GM12878 (cell line): ENCODE measurements around the gene AP1M2. TPM values are rescaled to one million over a fixed set of nuclear protein-coding genes. Genes with fewer than 3 reads are reported as not detected.
A peak's percentile ranks its signal among the peaks of the same experiment; 100 is the strongest.

Experiments used
- ATAC-seq: fragments of 200-7000 bp; cut with Tn5 transposase; 3 replicates; pipeline ENCODE4 v1.9.1; 2020; ENCODE audit warnings: mild to moderate bottlenecking, moderate library complexity
- BruUV-seq: library from RNA; stranded (reverse); fragments of 400-500 nt; replicated peaks from 2 replicates; lab custom pipeline; 2021; lab: Mats Ljungman, UMichigan
- CTCF ChIA-PET: fragments of 300-600 bp; sonication (Branson Sonifier 250); formaldehyde crosslinking; extraction: SDS; loops from one replicate; lab custom pipeline; 2021; ENCODE audit warnings: inconsistent platforms; lab: Yijun Ruan, JAX
- POLR2A ChIA-PET: fragments of 350-600 bp; formaldehyde crosslinking; extraction: SDS; loops from one replicate; lab custom pipeline; 2021; ENCODE audit warnings: inconsistent platforms; lab: Charles Lee
- RAD21 ChIA-PET: fragments of 300-600 bp; sonication (Branson Sonifier 250); formaldehyde crosslinking; loops from one replicate; lab custom pipeline; 2023; ENCODE audit warnings: antibody characterized with exemption; ENCODE audit not compliant: unreplicated experiment; lab: Charles Lee
- SMC1A ChIA-PET: fragments of 300-600 bp; sonication (Branson Sonifier 250); formaldehyde crosslinking; loops from one replicate; lab custom pipeline; 2023; ENCODE audit not compliant: unreplicated experiment, uncharacterized antibody; lab: Charles Lee
- DNase-seq: peaks from one replicate; pipeline ENCODE4 v3.0.0-alpha.2; 2011; ENCODE audit warnings: low read depth, low spot score
- FAIRE-seq: peaks from 3 replicates; lab custom pipeline; 2011; peaks lifted over from hg19 to GRCh38; lab: Jason Lieb, UNC
- H2AFZ ChIP-seq: 2 replicates; pipeline ENCODE4 v1.6.0; 2011; ENCODE audit warnings: low read depth, low read length, control low read depth; ENCODE audit not compliant: control insufficient read depth
- H3K27ac ChIP-seq: 2 replicates; pipeline ENCODE4 v1.5.1; 2011; ENCODE audit warnings: control low read depth; ENCODE audit not compliant: control insufficient read depth, insufficient read depth
- H3K27me3 ChIP-seq, 2 experiments: replicated peaks in 1 of 2; 2 replicates each; pipeline versions ENCODE4 v1.6.0 to v1.6.1; 2011; ENCODE audit warnings: low read length in 1 of 2; ENCODE audit not compliant: control insufficient read depth in 2 of 2, insufficient read depth in 2 of 2
- H3K36me3 ChIP-seq, 2 experiments: 2 replicates each; pipeline ENCODE4 v1.5.1; 2011; ENCODE audit warnings: low read length in 1 of 2; ENCODE audit not compliant: control insufficient read depth in 2 of 2, insufficient read depth in 2 of 2
- H3K4me1 ChIP-seq: 2 replicates; pipeline ENCODE4 v1.6.1; 2011; ENCODE audit warnings: mild to moderate bottlenecking, low read length, moderate library complexity, mixed read lengths; ENCODE audit not compliant: control insufficient read depth, insufficient read depth
- H3K4me2 ChIP-seq: 2 replicates; pipeline ENCODE4 v1.6.0; 2011; ENCODE audit warnings: control low read depth; ENCODE audit not compliant: control insufficient read depth, insufficient read depth
- H3K4me3 ChIP-seq: fragments of 200-600 bp; sonication (generic); 2 replicates; pipeline ENCODE4 v1.5.1; 2016
- H3K79me2 ChIP-seq: 2 replicates; pipeline ENCODE4 v1.6.0; 2011; ENCODE audit warnings: low read length; ENCODE audit not compliant: control insufficient read depth, insufficient read depth
- H3K9ac ChIP-seq: 2 replicates; pipeline ENCODE4 v1.8.0; 2011; ENCODE audit warnings: low read length, control low read depth, mixed read lengths; ENCODE audit not compliant: control insufficient read depth, insufficient read depth
- H3K9me3 ChIP-seq: replicated peaks from 3 replicates; pipeline ENCODE4 v1.5.1; 2011; ENCODE audit warnings: mild to moderate bottlenecking, low read length; ENCODE audit not compliant: control insufficient read depth, insufficient read depth
- H4K20me1 ChIP-seq: 2 replicates; pipeline ENCODE4 v1.6.0; 2011; ENCODE audit not compliant: control insufficient read depth, insufficient read depth
- ESRRA ChIP-seq: IDR thresholded peaks from 2 replicates; pipeline ENCODE4 v1.6.1; 2012; ENCODE audit warnings: mild to moderate bottlenecking, low read length, improper control_type of control experiment
- POLR2AphosphoS2 ChIP-seq: IDR thresholded peaks from 2 replicates; pipeline ENCODE4 v1.6.1; 2011; ENCODE audit warnings: low read depth, mild to moderate bottlenecking, low read length, improper control_type of control experiment, moderate library complexity
- RBBP5 ChIP-seq: fragments of 200-600 bp; sonication (generic); conservative IDR thresholded peaks from 2 replicates; pipeline ENCODE4 v1.6.1; 2016
- SPI1 ChIP-seq: IDR thresholded peaks from 2 replicates; pipeline ENCODE4 v1.6.1; 2011; ENCODE audit warnings: low read depth, mild to moderate bottlenecking, low read length, moderate library complexity, borderline replicate concordance; ENCODE audit not compliant: insufficient read depth
- ZBTB40 ChIP-seq: fragments of 450-650 bp; IDR thresholded peaks from 2 replicates; pipeline ENCODE4 v1.6.1; 2016; ENCODE audit warnings: mild to moderate bottlenecking, moderate library complexity, borderline replicate concordance
- WGBS: methylation state at CpG from one replicate; pipeline ENCODE4 v1.1.6; 2016; ENCODE audit warnings: low lambda C conversion rate; ENCODE audit not compliant: insufficient replicate concordance, insufficient coverage; ENCODE audit errors: missing lambda C conversion rate; 5-methylcytosine and 5-hydroxymethylcytosine counted together
- in situ Hi-C: fragments of 300-500 bp; cut with MboI; formaldehyde crosslinking; loops from 9 replicates; pipeline ENCODE4 v1.14.3; 2018; ENCODE audit warnings: mixed read lengths
- intact Hi-C: fragments of 100-400 bp; cut with micrococcal nuclease; formaldehyde crosslinking; loops from one replicate; pipeline ENCODE4 v1.14.2; 2022; ENCODE audit not compliant: unreplicated experiment
- polyA plus RNA-seq, 11 experiments: library from polyadenylated mRNA; depleted of rRNA in 4 of 11; unstranded in 6 of 11; stranded (reverse) in 5 of 11; fragments of >200 nt; fragmentation: Nextera tagmentation in 4 of 11; fragmentation: Illumina TruSeq in 1 of 11; extraction: Ambion mirVana in 4 of 11; extraction: Trizol in 1 of 11; gene quantifications; 1 replicate in 1 of 11; 2 replicates in 10 of 11; pipeline versions ENCODE4 v1.2.1 to v1.2.3, GENCODE V29; 2011 to 2016; ENCODE audit warnings: inconsistent platforms in 2 of 11, missing spikeins in 2 of 11, low read depth in 1 of 11
- total RNA-seq, 4 experiments: library from RNA; depleted of rRNA in 3 of 4; stranded (reverse); fragments of >200 nt in 3 of 4; fragmentation: Illumina TruSeq in 1 of 4; extraction: Trizol in 1 of 4; gene quantifications; 2 replicates each; pipeline versions ENCODE4 v1.2.1 to v1.2.3, GENCODE V29; 2013 to 2021
- TF ChIP-seq, protein P1 (sequence below): fragments of 450-650 bp; conservative IDR thresholded peaks from 2 replicates; pipeline ENCODE4 v1.6.1; 2017; ENCODE audit warnings: mild to moderate bottlenecking, moderate library complexity
- TF ChIP-seq, protein P2 (sequence below): IDR thresholded peaks from 2 replicates; pipeline ENCODE4 v1.6.1; 2012; ENCODE audit warnings: improper control_type of control experiment, low read depth, low read length; ENCODE audit not compliant: insufficient replicate concordance

Gene AP1M2
- total and polyA plus RNA-seq, 10 of the 15 experiments (the other 5 are each of a cell fraction or from before 2014, with no cell fraction given), result 0.72 TPM; not detected in 9

DNA sequence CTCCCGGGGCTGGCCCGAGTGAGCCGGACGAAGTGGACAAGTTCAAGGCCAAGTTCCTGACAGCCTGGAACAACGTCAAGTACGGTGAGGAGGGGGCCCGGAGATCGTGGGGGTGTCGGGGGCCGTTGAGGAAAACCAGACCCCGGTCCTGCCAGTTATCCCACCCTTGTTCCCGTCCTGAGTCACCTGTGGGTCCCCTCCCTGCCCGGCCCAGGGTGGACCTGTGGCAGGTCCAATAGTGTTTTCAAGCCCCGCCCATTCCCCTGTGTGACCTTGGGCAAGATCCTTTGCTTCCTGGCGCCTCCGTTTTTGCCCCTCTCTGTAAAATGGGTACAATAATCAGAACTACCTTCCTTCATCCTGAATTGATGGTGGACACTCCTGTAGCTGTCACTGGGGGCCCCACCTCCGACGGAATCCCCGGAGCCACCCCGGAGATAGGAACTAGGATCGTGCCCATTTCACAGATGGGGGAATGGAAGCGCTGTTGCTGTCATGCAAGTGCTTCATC is 42.8 kb downstream of the AP1M2 start:
- Histone ChIP-seq H3K36me3 (peaks cover 0 to 1% of the 10 kb centered on the region in 2 experiments; a peak in 2 of 4 replicates), H3K4me1 (peaks cover 11% of the 10 kb centered on the region), H4K20me1 (no peaks in the 10 kb centered on the region), H3K27me3 (peaks cover 0 to 1% of the 10 kb centered on the region in 2 experiments; a peak in 1 of 4 replicates), H3K9me3 (no peaks in the 10 kb centered on the region), H3K4me3 (peak overlapping the region; percentile 93), H3K27ac (peak overlapping the region; percentile 83), H3K4me2 (peak overlapping the region; percentile 100), H2AFZ (peak overlapping the region; percentile 86), H3K79me2 (peaks cover 11% of the 10 kb centered on the region), H3K9ac (peak overlapping the region; percentile 97)
- SMC1A ChIA-PET, result no interaction called here
- in situ Hi-C loops (no loop called here), intact Hi-C loops (no loop called here)
- 13% methylated on average over 22 of the region's 22 CpGs for WGBS
- POLR2A ChIA-PET, result interaction anchor here (0.5 to 2.5 kb wide), 5 partner anchors 9 to 527 kb away, joined by 3 to 7 read pairs (median 6); no protein-coding TSS in a partner anchor
- ATAC-seq, result peak; percentile 52
- CTCF ChIA-PET, result interaction anchor here (1.1 kb wide), 1 partner anchor 99 kb away, joined by 3 read pairs; no protein-coding TSS in a partner anchor
- no peak for FAIRE-seq
- TF ChIP-seq SPI1 (no peak), ZBTB40 (no peak), RBBP5 (no peak), ESRRA (peak; percentile 86; the same call in 1 of the 2 replicates), POLR2AphosphoS2 (no peak)
- TF ChIP-seq, protein P1, sequence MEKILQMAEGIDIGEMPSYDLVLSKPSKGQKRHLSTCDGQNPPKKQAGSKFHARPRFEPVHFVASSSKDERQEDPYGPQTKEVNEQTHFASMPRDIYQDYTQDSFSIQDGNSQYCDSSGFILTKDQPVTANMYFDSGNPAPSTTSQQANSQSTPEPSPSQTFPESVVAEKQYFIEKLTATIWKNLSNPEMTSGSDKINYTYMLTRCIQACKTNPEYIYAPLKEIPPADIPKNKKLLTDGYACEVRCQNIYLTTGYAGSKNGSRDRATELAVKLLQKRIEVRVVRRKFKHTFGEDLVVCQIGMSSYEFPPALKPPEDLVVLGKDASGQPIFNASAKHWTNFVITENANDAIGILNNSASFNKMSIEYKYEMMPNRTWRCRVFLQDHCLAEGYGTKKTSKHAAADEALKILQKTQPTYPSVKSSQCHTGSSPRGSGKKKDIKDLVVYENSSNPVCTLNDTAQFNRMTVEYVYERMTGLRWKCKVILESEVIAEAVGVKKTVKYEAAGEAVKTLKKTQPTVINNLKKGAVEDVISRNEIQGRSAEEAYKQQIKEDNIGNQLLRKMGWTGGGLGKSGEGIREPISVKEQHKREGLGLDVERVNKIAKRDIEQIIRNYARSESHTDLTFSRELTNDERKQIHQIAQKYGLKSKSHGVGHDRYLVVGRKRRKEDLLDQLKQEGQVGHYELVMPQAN, result 0 out of 2 replicates have a peak, but pooled peaks have one; percentile 10
- TF ChIP-seq, protein P2, sequence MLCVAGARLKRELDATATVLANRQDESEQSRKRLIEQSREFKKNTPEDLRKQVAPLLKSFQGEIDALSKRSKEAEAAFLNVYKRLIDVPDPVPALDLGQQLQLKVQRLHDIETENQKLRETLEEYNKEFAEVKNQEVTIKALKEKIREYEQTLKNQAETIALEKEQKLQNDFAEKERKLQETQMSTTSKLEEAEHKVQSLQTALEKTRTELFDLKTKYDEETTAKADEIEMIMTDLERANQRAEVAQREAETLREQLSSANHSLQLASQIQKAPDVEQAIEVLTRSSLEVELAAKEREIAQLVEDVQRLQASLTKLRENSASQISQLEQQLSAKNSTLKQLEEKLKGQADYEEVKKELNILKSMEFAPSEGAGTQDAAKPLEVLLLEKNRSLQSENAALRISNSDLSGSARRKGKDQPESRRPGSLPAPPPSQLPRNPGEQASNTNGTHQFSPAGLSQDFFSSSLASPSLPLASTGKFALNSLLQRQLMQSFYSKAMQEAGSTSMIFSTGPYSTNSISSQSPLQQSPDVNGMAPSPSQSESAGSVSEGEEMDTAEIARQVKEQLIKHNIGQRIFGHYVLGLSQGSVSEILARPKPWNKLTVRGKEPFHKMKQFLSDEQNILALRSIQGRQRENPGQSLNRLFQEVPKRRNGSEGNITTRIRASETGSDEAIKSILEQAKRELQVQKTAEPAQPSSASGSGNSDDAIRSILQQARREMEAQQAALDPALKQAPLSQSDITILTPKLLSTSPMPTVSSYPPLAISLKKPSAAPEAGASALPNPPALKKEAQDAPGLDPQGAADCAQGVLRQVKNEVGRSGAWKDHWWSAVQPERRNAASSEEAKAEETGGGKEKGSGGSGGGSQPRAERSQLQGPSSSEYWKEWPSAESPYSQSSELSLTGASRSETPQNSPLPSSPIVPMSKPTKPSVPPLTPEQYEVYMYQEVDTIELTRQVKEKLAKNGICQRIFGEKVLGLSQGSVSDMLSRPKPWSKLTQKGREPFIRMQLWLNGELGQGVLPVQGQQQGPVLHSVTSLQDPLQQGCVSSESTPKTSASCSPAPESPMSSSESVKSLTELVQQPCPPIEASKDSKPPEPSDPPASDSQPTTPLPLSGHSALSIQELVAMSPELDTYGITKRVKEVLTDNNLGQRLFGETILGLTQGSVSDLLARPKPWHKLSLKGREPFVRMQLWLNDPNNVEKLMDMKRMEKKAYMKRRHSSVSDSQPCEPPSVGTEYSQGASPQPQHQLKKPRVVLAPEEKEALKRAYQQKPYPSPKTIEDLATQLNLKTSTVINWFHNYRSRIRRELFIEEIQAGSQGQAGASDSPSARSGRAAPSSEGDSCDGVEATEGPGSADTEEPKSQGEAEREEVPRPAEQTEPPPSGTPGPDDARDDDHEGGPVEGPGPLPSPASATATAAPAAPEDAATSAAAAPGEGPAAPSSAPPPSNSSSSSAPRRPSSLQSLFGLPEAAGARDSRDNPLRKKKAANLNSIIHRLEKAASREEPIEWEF, result no peak
- no peak for DNase-seq
- BruUV-seq, result no TSS peak
- RAD21 ChIA-PET, result no interaction called here
